Measurements from ENCODE around the gene OPN1LW. TPM values are rescaled to one million over a fixed set of nuclear protein-coding genes. Genes with fewer than 3 reads are reported as not detected.
"Not testable (repeated sequence)": the region's sequence is repeated elsewhere in the genome, so short reads cannot be mapped to it uniquely, and the experiment has no call there.

Gene OPN1LW
- total and polyA plus RNA-seq, 4 donors: not detected

DNA sequence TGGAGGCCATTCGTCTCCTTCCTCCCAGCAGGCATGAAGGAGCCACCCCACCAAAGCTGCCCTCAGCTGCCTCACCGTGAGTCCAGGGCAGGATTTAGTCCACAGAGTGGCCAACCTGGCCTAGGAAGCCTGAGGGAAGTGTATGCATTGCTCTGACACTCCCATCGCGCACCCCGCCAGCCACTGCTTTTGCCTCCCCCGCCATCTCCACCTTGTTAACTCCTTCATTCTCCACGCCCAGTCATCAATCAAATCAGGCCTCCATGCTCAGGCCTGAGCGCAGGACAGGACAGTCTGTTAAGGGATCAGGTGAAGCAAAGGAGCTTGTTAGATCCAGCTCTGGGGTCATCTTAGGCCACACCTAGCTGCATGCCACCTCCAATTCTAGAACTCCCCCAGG is 48.8 kb downstream of the OPN1LW start:
- H3K36me3 ChIP-seq (ENCODE audit: control insufficient read depth, insufficient read depth, low read length); H3K9me3 ChIP-seq (ENCODE audit: control insufficient read depth, insufficient read depth, low read length); H3K27ac ChIP-seq (ENCODE audit: low read depth, low read length); H3K4me1 ChIP-seq (ENCODE audit: control insufficient read depth, insufficient read depth, low read length); H3K27me3 ChIP-seq (ENCODE audit: control insufficient read depth, insufficient read depth, low read length); H3K4me3 ChIP-seq (ENCODE audit: low read depth, low read length); DNase-seq (ENCODE audit: low read depth in 4 of 6, low spot score in 6 of 6): not testable (repeated sequence)
- WGBS (ENCODE audit: insufficient coverage): no CpG with 5 or more reads among the region's 8 CpGs

DNA sequence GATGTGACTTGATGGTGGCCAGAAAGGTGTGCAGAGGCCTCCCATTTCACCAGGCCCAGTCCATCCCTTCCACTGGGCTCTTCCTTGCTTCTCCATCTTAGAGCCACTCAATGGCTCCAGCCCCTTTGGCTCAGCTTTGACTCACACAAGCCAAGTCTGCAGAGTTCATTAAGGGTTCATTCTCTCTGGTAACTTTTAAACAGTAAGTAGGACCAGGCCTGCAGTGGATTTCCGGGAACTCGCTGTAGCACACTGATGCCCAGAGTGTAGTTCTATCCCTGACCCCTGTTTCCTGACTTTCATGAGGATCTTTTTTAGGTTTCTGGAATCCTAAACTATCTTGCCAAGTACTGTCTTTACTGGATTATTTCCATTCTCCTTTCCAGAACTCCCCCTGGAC is 50.3 kb downstream of the OPN1LW start:
- H3K4me3 ChIP-seq (ENCODE audit: low read depth, low read length): not testable (repeated sequence)
- WGBS (ENCODE audit: insufficient coverage): no CpG with 5 or more reads among the region's 2 CpGs

DNA sequence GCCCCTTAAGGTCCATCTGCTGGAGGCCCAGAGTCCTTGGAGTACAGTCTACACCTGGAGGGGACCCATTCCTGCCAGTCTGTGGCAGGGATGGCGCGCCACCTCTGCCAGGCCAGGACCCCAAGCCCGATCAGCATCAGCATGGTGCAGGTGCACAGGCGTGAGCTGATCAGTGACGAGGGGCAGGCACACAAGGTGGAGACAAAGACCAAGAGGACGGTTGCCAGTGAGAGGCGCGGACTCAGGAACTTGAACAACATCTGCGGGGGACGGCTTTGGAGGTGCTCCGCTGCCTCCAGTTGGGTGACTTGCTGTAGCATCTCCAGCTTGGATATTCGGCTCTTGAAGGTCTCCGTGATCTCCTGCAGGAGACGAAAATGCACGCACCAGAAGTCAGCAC is 52.4 kb downstream of the OPN1LW start:
- H3K4me3 ChIP-seq (ENCODE audit: low read depth, low read length); H3K27ac ChIP-seq (ENCODE audit: low read depth, low read length); H3K36me3 ChIP-seq (ENCODE audit: control insufficient read depth, insufficient read depth, low read length); H3K27me3 ChIP-seq (ENCODE audit: control insufficient read depth, insufficient read depth, low read length); H3K4me1 ChIP-seq (ENCODE audit: control insufficient read depth, insufficient read depth, low read length); DNase-seq (ENCODE audit: low read depth in 4 of 6, low spot score in 6 of 6); H3K9me3 ChIP-seq (ENCODE audit: control insufficient read depth, insufficient read depth, low read length): not testable (repeated sequence)
- WGBS (ENCODE audit: insufficient coverage): no CpG with 5 or more reads among the region's 15 CpGs

More for the DNA sequence above, 50.3 kb downstream of the OPN1LW start:
- H3K36me3 ChIP-seq (ENCODE audit: control insufficient read depth, insufficient read depth, low read length); H3K27me3 ChIP-seq (ENCODE audit: control insufficient read depth, insufficient read depth, low read length); H3K27ac ChIP-seq (ENCODE audit: low read depth, low read length); H3K9me3 ChIP-seq (ENCODE audit: control insufficient read depth, insufficient read depth, low read length); DNase-seq (ENCODE audit: low read depth in 4 of 6, low spot score in 6 of 6); H3K4me1 ChIP-seq (ENCODE audit: control insufficient read depth, insufficient read depth, low read length): not testable (repeated sequence)

Other genes with a start within 250 kb of the OPN1LW start
- under 1 TPM in 1 of 2 donors, not detected in 1; 0.11 TPM for gene AVPR2, start 239.6 kb upstream of the OPN1LW start, total RNA-seq
- under 1 TPM; 0.21 to 0.24 TPM for gene AVPR2, start 239.6 kb upstream of the OPN1LW start, polyA plus RNA-seq (ENCODE audit: insufficient read length in 2 of 2)
- 10 to 100 TPM; 14.9 to 20.4 TPM for gene ARHGAP4, start 218.0 kb upstream of the OPN1LW start, total RNA-seq
- gene ARHGAP4, start 218.0 kb upstream of the OPN1LW start, polyA plus RNA-seq (ENCODE audit: insufficient read length in 2 of 2): 10 to 100 TPM; 26.0 to 26.5 TPM
- gene NAA10, start 209.2 kb upstream of the OPN1LW start, total RNA-seq: 10 to 100 TPM; 26.9 to 60.0 TPM
- gene NAA10, start 209.2 kb upstream of the OPN1LW start, polyA plus RNA-seq (ENCODE audit: insufficient read length in 2 of 2): 100 to 1,000 TPM; 106 to 115 TPM
- 10 to 100 TPM in 1 of 2 donors, 1 to 10 TPM in 1; 7.0 to 10.4 TPM for gene RENBP, start 199.6 kb upstream of the OPN1LW start, total RNA-seq
- 10 to 100 TPM; 10.2 to 11.6 TPM for gene RENBP, start 199.6 kb upstream of the OPN1LW start, polyA plus RNA-seq (ENCODE audit: insufficient read length in 2 of 2)
- 10 to 100 TPM; 13.1 to 24.0 TPM for gene HCFC1, start 172.4 kb upstream of the OPN1LW start, total RNA-seq
- 10 to 100 TPM; 47.7 to 56.3 TPM for gene HCFC1, start 172.4 kb upstream of the OPN1LW start, polyA plus RNA-seq (ENCODE audit: insufficient read length in 2 of 2)
- gene TMEM187, start 171.5 kb upstream of the OPN1LW start, total RNA-seq: 1 to 10 TPM; 2.0 to 9.0 TPM
- 1 to 10 TPM; 6.8 to 8.9 TPM for gene TMEM187, start 171.5 kb upstream of the OPN1LW start, polyA plus RNA-seq (ENCODE audit: insufficient read length in 2 of 2)
- gene IRAK1, start 124.3 kb upstream of the OPN1LW start, total RNA-seq: 10 to 100 TPM; 10.2 to 28.9 TPM
- 10 to 100 TPM; 65.0 to 68.4 TPM for gene IRAK1, start 124.3 kb upstream of the OPN1LW start, polyA plus RNA-seq (ENCODE audit: insufficient read length in 2 of 2)
- gene MECP2, start 46.5 kb upstream of the OPN1LW start, total RNA-seq: 10 to 100 TPM; 30.7 to 37.7 TPM
- gene MECP2, start 46.5 kb upstream of the OPN1LW start, polyA plus RNA-seq (ENCODE audit: insufficient read length in 2 of 2): 10 to 100 TPM; 41.8 to 43.3 TPM
- gene OPN1MW, start 38.4 kb downstream of the OPN1LW start, total RNA-seq: not detected
- gene OPN1MW, start 38.4 kb downstream of the OPN1LW start, polyA plus RNA-seq (ENCODE audit: insufficient read length in 2 of 2): not detected
- not detected for gene OPN1MW2, start 75.5 kb downstream of the OPN1LW start, total RNA-seq
- not detected for gene OPN1MW2, start 75.5 kb downstream of the OPN1LW start, polyA plus RNA-seq (ENCODE audit: insufficient read length in 2 of 2)
- not detected for gene OPN1MW3, start 113.3 kb downstream of the OPN1LW start, total RNA-seq
- not detected for gene OPN1MW3, start 113.3 kb downstream of the OPN1LW start, polyA plus RNA-seq (ENCODE audit: insufficient read length in 2 of 2)
- not detected for gene TEX28, start 150.9 kb downstream of the OPN1LW start, total RNA-seq
- gene TEX28, start 150.9 kb downstream of the OPN1LW start, polyA plus RNA-seq (ENCODE audit: insufficient read length in 2 of 2): not detected
- 10 to 100 TPM in 1 of 2 donors, 1 to 10 TPM in 1; 1.9 to 14.1 TPM for gene TKTL1, start 151.6 kb downstream of the OPN1LW start, total RNA-seq
- gene TKTL1, start 151.6 kb downstream of the OPN1LW start, polyA plus RNA-seq (ENCODE audit: insufficient read length in 2 of 2): 10 to 100 TPM; 17.7 to 22.6 TPM
- 100 to 1,000 TPM; 187 to 384 TPM for gene FLNA, start 230.4 kb downstream of the OPN1LW start, total RNA-seq
- gene FLNA, start 230.4 kb downstream of the OPN1LW start, polyA plus RNA-seq (ENCODE audit: insufficient read length in 2 of 2): 100 to 1,000 TPM; 203 to 271 TPM
- 10 to 100 TPM; 14.1 to 19.5 TPM for gene EMD, start 235.1 kb downstream of the OPN1LW start, total RNA-seq
- 10 to 100 TPM; 84.4 to 88.1 TPM for gene EMD, start 235.1 kb downstream of the OPN1LW start, polyA plus RNA-seq (ENCODE audit: insufficient read length in 2 of 2)